HCT116 (cell line): Measurements from ENCODE around the gene EVC2. TPM values are rescaled to one million over a fixed set of nuclear protein-coding genes. Genes with fewer than 3 reads are reported as not detected.

Source experiments
- ATAC-seq: fragments of 200-7000 bp; cut with Tn5 transposase; 2 replicates; pipeline ENCODE4 v1.9.1; 2020; ENCODE audit warnings: mild to moderate bottlenecking, moderate library complexity
- BruUV-seq: library from RNA; stranded (reverse); fragments of 400-500 nt; replicated peaks from 2 replicates; lab custom pipeline; 2021; lab: Mats Ljungman, UMichigan
- CTCF ChIA-PET: fragments of 300-600 bp; sonication (Branson Sonifier 250); formaldehyde crosslinking; loops from one replicate; lab custom pipeline; 2021; ENCODE audit warnings: antibody characterized with exemption; lab: Charles Lee
- POLR2A ChIA-PET: fragments of 300-600, 350-600 bp; sonication (Branson Sonifier 250); formaldehyde crosslinking; loops from one replicate; lab custom pipeline; 2021; ENCODE audit warnings: antibody characterized with exemption; lab: Charles Lee
- RAD21 ChIA-PET, 2 experiments: fragments of 300-600 bp; sonication (Branson Sonifier 250); formaldehyde crosslinking; loops; one replicate each; lab custom pipeline; 2023; ENCODE audit warnings: low total read pairs in 2 of 2; ENCODE audit not compliant: uncharacterized antibody in 2 of 2, unreplicated experiment in 2 of 2, low non-redundant PET in 1 of 2; lab: Charles Lee
- DNase-seq: peaks from one replicate; pipeline ENCODE4 v3.0.0-alpha.2; 2010; ENCODE audit warnings: low read depth, low spot score
- H2AFZ ChIP-seq: fragments of 200-600 bp; shearing (Covaris generic), sonication (generic); 2 replicates; pipeline ENCODE4 v1.6.1; 2017; ENCODE audit warnings: low read depth, mixed run types, mixed read lengths, antibody characterized with exemption, low read length; ENCODE audit not compliant: poor library complexity, severe bottlenecking
- H3K27ac ChIP-seq: 2 replicates; pipeline ENCODE4 v1.5.1; 2012; ENCODE audit warnings: low read depth, low read length
- H3K27me3 ChIP-seq: fragments of 200-600 bp; sonication (generic); 2 replicates; pipeline ENCODE4 v1.6.1; 2016; ENCODE audit warnings: mixed run types, low read length, mixed read lengths; ENCODE audit not compliant: insufficient read depth
- H3K36me3 ChIP-seq, 2 experiments: fragments of 200-500 bp in 1 of 2; fragments of 200-600 bp in 1 of 2; sonication (Bioruptor generic) in 1 of 2; sonication (generic) in 1 of 2; 2 replicates each; pipeline versions ENCODE4 v1.5.1 to v1.6.1; 2014 to 2016; ENCODE audit warnings: low read length in 2 of 2, inconsistent platforms in 1 of 2, mixed read lengths in 1 of 2, mixed run types in 1 of 2; ENCODE audit not compliant: insufficient read depth in 2 of 2, control insufficient read depth in 1 of 2
- H3K4me1 ChIP-seq, 2 experiments: fragments of 200-600 bp in 1 of 2; sonication (generic) in 1 of 2; 2 replicates each; pipeline versions ENCODE4 v1.5.1 to v1.6.1; 2012 to 2017; ENCODE audit warnings: low read length in 2 of 2, inconsistent platforms in 1 of 2, mild to moderate bottlenecking in 1 of 2, mixed read lengths in 1 of 2, mixed run types in 1 of 2, moderate library complexity in 1 of 2; ENCODE audit not compliant: insufficient read depth in 2 of 2, control insufficient read depth in 1 of 2
- H3K4me2 ChIP-seq: fragments of 200-600 bp; sonication (generic); 2 replicates; pipeline ENCODE4 v1.6.1; 2017; ENCODE audit warnings: mixed run types, low read length, mixed read lengths
- H3K4me3 ChIP-seq, 2 experiments: fragments of 200-600 bp in 1 of 2; sonication (generic) in 1 of 2; replicated peaks in 1 of 2; 2 replicates each; pipeline ENCODE4 v1.5.1; 2011 to 2016; ENCODE audit warnings: low read length in 2 of 2, control low read depth in 1 of 2, low read depth in 1 of 2, mild to moderate bottlenecking in 1 of 2, mixed read lengths in 1 of 2, mixed run types in 1 of 2
- H3K79me2 ChIP-seq: fragments of 200-600 bp; sonication (generic); 2 replicates; pipeline ENCODE4 v1.6.1; 2017; ENCODE audit warnings: mild to moderate bottlenecking, mixed run types, low read length, moderate library complexity, mixed read lengths; ENCODE audit not compliant: insufficient read depth
- H3K9ac ChIP-seq: fragments of 200-600 bp; sonication (generic); 2 replicates; pipeline ENCODE4 v1.6.1; 2016; ENCODE audit warnings: low read length, mixed read lengths
- H3K9me2 ChIP-seq: fragments of 200-600 bp; sonication (generic), shearing (Covaris generic); 2 replicates; pipeline ENCODE4 v1.6.1; 2017; ENCODE audit warnings: mixed run types, mild to moderate bottlenecking, moderate library complexity; ENCODE audit not compliant: insufficient read depth
- H3K9me3 ChIP-seq, 2 experiments: fragments of 200-500 bp in 1 of 2; fragments of 200-600 bp in 1 of 2; sonication (Bioruptor generic) in 1 of 2; sonication (generic) in 1 of 2; 2 replicates each; pipeline ENCODE4 v1.6.1; 2014 to 2017; ENCODE audit warnings: low read length in 2 of 2, mixed read lengths in 2 of 2, inconsistent platforms in 1 of 2, low read depth in 1 of 2, mild to moderate bottlenecking in 1 of 2, mixed run types in 1 of 2, moderate library complexity in 1 of 2; ENCODE audit not compliant: control insufficient read depth in 1 of 2, insufficient read depth in 1 of 2
- H4K20me1 ChIP-seq: fragments of 200-600 bp; sonication (generic), shearing (Covaris generic); 2 replicates; pipeline ENCODE4 v1.6.1; 2017; ENCODE audit warnings: mixed run types, mild to moderate bottlenecking, moderate library complexity; ENCODE audit not compliant: insufficient read depth
- ATF3 ChIP-seq: IDR thresholded peaks from 2 replicates; pipeline ENCODE4 v1.6.1; 2012
- CTCF ChIP-seq, 3 experiments: fragments of 200-600 bp in 1 of 3; sonication (generic) in 1 of 3; IDR thresholded peaks in 2 of 3; conservative IDR thresholded peaks in 1 of 3; 2 replicates each; pipeline ENCODE4 v1.5.1; 2012 to 2017; ENCODE audit warnings: low read depth in 2 of 3, low read length in 2 of 3, antibody characterized with exemption in 1 of 3, borderline replicate concordance in 1 of 3, control low read depth in 1 of 3, mild to moderate bottlenecking in 1 of 3, mixed read lengths in 1 of 3, mixed run types in 1 of 3, moderate library complexity in 1 of 3; ENCODE audit not compliant: insufficient read depth in 1 of 3
- EZH2 ChIP-seq: fragments of 200-600 bp; sonication (generic); IDR thresholded peaks from 2 replicates; pipeline ENCODE4 v1.6.1; 2017; ENCODE audit warnings: antibody characterized with exemption, mixed run types
- FOSL1 ChIP-seq: IDR thresholded peaks from 2 replicates; pipeline ENCODE4 v1.6.1; 2012; ENCODE audit warnings: low read depth
- POLR2AphosphoS5 ChIP-seq: IDR thresholded peaks from 2 replicates; pipeline ENCODE4 v1.6.1; 2011; ENCODE audit warnings: mild to moderate bottlenecking, low read depth, low read length, moderate library complexity
- RAD21 ChIP-seq: IDR thresholded peaks from 2 replicates; pipeline ENCODE4 v1.6.1; 2012; ENCODE audit warnings: low read depth, mild to moderate bottlenecking
- REST ChIP-seq: IDR thresholded peaks from 2 replicates; pipeline ENCODE4 v1.6.1; 2012; ENCODE audit warnings: low read depth
- SIN3A ChIP-seq: IDR thresholded peaks from 2 replicates; pipeline ENCODE4 v1.6.1; 2012; ENCODE audit warnings: low read depth
- ZFX ChIP-seq: fragments of 450-650 bp; IDR thresholded peaks from 2 replicates; pipeline ENCODE4 v1.6.1; 2017
- ZNF274 ChIP-seq: fragments of 200-500 bp; sonication (Bioruptor generic); IDR thresholded peaks from 2 replicates; pipeline ENCODE4 v1.6.1; 2014; ENCODE audit warnings: mild to moderate bottlenecking, low read depth, low read length, inconsistent platforms
- intact Hi-C: fragments of 100-400 bp; cut with micrococcal nuclease; formaldehyde crosslinking; loops from 2 replicates; pipeline ENCODE4 v1.10.0; 2022
- total RNA-seq: library from RNA; stranded (reverse); gene quantifications from one replicate; pipeline ENCODE4 v1.2.1, GENCODE V29; 2021; ENCODE audit not compliant: unreplicated experiment

The EVC2 gene
- total RNA-seq, 1 experiment from 2014 or later: not detected

- DNase-seq: no peak
- H3K36me3 ChIP-seq: no peaks in the 10 kb centered on the region
- no peak overlapping the region for H3K4me3 ChIP-seq
- CTCF ChIA-PET: no interaction called here
- intact Hi-C loops: no loop called here
- H3K27ac ChIP-seq: no peak overlapping the region
- ATAC-seq: no peak
- no peak overlapping the region for H2AFZ ChIP-seq
- POLR2A ChIA-PET: no interaction called here
- no peaks in the 10 kb centered on the region for H3K9me2 ChIP-seq
- RAD21 ChIA-PET: no interaction called here
- no peaks in the 10 kb centered on the region for H3K9me3 ChIP-seq
- no peaks in the 10 kb centered on the region for H3K4me1 ChIP-seq
- peaks cover 45% of the 10 kb centered on the region for H3K27me3 ChIP-seq
- no peaks in the 10 kb centered on the region for H3K79me2 ChIP-seq
- TF ChIP-seq FOSL1 (no peak), POLR2AphosphoS5 (no peak)
- no peak overlapping the region for H3K9ac ChIP-seq
- H3K4me2 ChIP-seq: no peak overlapping the region
- BruUV-seq: no TSS peak
- no peaks in the 10 kb centered on the region for H4K20me1 ChIP-seq
Measured at GRCh38 chr4:5543681-5544080, 164.7 kb downstream of the EVC2 start.

GRCh38 chr4:5541169-5541568 is 167.2 kb downstream of the EVC2 start:
- no TSS peak for BruUV-seq
- Histone ChIP-seq H3K4me2 (no peak overlapping the region), H3K27me3 (peaks cover 60% of the 10 kb centered on the region), H3K4me1 (no peaks in the 10 kb centered on the region), H3K27ac (no peak overlapping the region), H3K79me2 (no peaks in the 10 kb centered on the region), H3K4me3 (no peak overlapping the region), H3K9me3 (no peaks in the 10 kb centered on the region), H4K20me1 (no peaks in the 10 kb centered on the region), H3K9me2 (no peaks in the 10 kb centered on the region), H3K36me3 (no peaks in the 10 kb centered on the region), H3K9ac (no peak overlapping the region), H2AFZ (no peak overlapping the region)
- POLR2A ChIA-PET: no interaction called here
- RAD21 ChIA-PET: interaction anchor here in 1 of 2 experiments (0.6 kb wide), 1 partner anchor 17 kb away, joined by 3 read pairs; no protein-coding TSS in a partner anchor
- intact Hi-C loops: no loop called here
- ATAC-seq (no peak), DNase-seq (no peak)
- TF ChIP-seq REST (no peak), RAD21 (no peak), ZFX (no peak), EZH2 (no peak), ZNF274 (no peak), SIN3A (no peak), CTCF (IDR thresholded peaks at IDR 0.05 in 2 of 3, conservative IDR thresholded peaks at IDR 0.05 in 1 of 3; ENCODE audit: borderline replicate concordance in 1 of 3, insufficient read depth in 1 of 3, low read depth in 2 of 3, low read length in 2 of 3) (no peak), ATF3 (no peak)
- CTCF ChIA-PET: no interaction called here
